ENCODE data around the gene UTF1. TPM values are rescaled to one million over a fixed set of nuclear protein-coding genes. Genes with fewer than 3 reads are reported as not detected.

UTF1 gene
- total RNA-seq, 1 donor from 2014 or later: not detected

DNA sequence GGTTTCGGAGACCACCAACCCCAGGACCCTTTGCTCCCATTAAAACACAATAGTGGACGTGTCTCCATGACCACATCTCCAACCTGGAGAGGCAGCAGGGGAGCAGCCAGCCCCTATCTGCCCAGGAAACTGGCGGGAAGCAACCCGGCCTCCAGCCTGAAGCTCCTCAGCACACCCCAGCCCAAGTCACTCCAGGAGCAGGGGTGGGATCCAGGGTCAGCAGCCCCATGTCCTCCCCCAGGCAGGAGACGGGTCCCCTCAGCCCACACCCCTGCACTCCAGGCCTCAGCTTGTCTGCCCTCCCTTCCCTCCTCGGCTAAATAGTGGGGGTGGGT, 46.0 kb downstream of the UTF1 start:
- peaks cover 2% of the 10 kb centered on the region for H3K4me1 Mint-ChIP-seq (ENCODE audit: low read depth)
- DNase-seq (ENCODE audit: low spot score): no peak
- H3K36me3 Mint-ChIP-seq (ENCODE audit: low read depth): peaks cover 1% of the 10 kb centered on the region
- TF ChIP-seq, protein P1, sequence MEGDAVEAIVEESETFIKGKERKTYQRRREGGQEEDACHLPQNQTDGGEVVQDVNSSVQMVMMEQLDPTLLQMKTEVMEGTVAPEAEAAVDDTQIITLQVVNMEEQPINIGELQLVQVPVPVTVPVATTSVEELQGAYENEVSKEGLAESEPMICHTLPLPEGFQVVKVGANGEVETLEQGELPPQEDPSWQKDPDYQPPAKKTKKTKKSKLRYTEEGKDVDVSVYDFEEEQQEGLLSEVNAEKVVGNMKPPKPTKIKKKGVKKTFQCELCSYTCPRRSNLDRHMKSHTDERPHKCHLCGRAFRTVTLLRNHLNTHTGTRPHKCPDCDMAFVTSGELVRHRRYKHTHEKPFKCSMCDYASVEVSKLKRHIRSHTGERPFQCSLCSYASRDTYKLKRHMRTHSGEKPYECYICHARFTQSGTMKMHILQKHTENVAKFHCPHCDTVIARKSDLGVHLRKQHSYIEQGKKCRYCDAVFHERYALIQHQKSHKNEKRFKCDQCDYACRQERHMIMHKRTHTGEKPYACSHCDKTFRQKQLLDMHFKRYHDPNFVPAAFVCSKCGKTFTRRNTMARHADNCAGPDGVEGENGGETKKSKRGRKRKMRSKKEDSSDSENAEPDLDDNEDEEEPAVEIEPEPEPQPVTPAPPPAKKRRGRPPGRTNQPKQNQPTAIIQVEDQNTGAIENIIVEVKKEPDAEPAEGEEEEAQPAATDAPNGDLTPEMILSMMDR (IDR thresholded peaks at IDR 0.05): no peak
- peaks cover 2% of the 10 kb centered on the region for H3K27me3 Mint-ChIP-seq (ENCODE audit: low read depth)
- no peak overlapping the region for H3K27ac Mint-ChIP-seq (ENCODE audit: unreplicated experiment)
- H3K9me3 Mint-ChIP-seq (ENCODE audit: low read depth): no peaks in the 10 kb centered on the region
- H3K4me3 Mint-ChIP-seq (ENCODE audit: unreplicated experiment): no peak overlapping the region

DNA sequence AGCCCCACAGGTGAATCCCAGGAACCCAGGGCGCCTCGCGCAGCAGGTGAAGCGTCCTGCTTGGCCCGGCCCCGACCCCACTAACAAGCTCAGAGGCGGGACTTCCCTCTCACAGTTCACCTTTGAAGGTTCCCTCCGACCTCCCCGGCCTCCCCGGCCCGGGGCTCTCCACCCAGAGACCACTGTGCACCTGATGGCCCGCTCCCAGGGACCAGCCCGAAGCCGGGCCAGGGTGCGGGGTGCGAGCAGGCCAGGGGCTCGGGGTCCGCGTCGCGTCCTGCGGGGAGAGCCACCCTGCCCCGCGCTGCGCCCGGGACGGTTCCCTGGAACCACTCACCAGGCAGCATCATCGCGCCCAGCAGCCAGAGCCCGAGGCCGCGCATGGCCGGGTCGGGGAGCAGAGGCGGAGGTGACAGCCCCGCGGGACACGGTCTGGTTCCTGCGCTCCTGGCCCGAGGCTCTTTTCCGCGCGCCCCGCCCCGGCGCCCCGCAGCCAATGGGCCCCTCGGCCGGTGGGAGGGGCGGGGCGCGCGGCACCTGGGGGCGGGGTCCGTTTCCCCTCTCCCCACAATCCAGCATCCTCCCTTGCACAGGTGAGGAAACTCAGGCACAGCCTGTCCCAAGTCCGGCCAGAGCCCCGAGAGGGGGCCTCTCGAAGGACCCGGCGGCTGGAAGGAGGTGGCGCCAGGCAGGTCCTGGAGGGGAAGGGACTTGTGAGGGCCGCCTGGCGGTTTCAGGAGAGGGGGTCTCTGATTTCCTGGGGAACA, 46.6 kb downstream of the UTF1 start, which contains the start of gene ADAM8:
TSS of gene ADAM8 (minus strand) at position 434 of the 767 bp plus-strand sequence. CDS start at position 383, 51 bp downstream.
- Mint-ChIP-seq H3K36me3 (ENCODE audit: low read depth) (peaks cover 1% of the 10 kb centered on the region), H3K9me3 (ENCODE audit: low read depth) (no peaks in the 10 kb centered on the region), H3K27me3 (ENCODE audit: low read depth) (peaks cover 2% of the 10 kb centered on the region), H3K4me1 (ENCODE audit: low read depth) (peaks cover 2% of the 10 kb centered on the region), H3K27ac (ENCODE audit: unreplicated experiment) (no peak within 1 kb of the TSS), H3K4me3 (ENCODE audit: unreplicated experiment) (no peak within 1 kb of the TSS)
- DNase-seq (ENCODE audit: low spot score): no peak
- TF ChIP-seq, protein P1 (IDR thresholded peaks at IDR 0.05): no peak

DNA sequence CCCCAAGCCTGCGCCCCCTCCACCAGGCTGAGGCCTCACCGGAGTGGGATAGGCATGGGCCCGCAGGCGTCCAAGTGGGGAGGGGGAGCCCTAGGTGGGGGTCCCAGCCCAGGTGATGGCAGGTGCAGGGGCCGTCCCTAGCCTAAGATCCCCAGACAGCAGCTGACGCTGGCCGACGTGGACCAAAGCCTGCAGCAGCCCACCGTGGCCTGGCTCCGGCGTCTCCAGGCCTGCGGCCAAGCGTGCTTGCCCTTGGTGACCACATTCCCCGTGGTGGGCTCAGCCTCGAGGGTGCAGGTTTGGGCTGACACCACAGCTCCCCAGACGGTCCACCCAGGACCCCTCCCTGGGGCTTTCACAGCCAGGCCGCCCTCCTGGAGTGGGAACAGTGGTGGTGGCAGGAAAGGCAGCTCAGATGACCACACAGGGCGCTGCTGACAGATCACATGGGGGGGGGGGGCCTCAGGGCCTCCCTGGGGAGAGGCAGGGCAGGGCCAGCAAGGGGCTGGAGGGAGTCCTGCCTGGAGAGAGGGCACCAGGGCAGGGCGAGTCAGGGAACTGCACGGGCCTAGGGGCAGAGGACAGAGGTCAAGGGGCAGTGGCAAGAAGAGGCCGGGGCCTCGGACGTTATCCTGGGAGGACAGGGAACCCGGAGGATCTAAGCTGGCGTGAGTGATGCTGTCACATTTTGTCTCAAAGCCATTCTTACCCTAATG, 47.4 kb downstream of the UTF1 start:
- peaks cover 2% of the 10 kb centered on the region for H3K27me3 Mint-ChIP-seq (ENCODE audit: low read depth)
- no peaks in the 10 kb centered on the region for H3K9me3 Mint-ChIP-seq (ENCODE audit: low read depth)
- H3K27ac Mint-ChIP-seq (ENCODE audit: unreplicated experiment): no peak overlapping the region
- peaks cover 7% of the 10 kb centered on the region for H3K36me3 Mint-ChIP-seq (ENCODE audit: low read depth)
- peaks cover 2% of the 10 kb centered on the region for H3K4me1 Mint-ChIP-seq (ENCODE audit: low read depth)
- DNase-seq (ENCODE audit: low spot score): no peak
- TF ChIP-seq, protein P1 (IDR thresholded peaks at IDR 0.05): no peak
- no peak overlapping the region for H3K4me3 Mint-ChIP-seq (ENCODE audit: unreplicated experiment)

DNA sequence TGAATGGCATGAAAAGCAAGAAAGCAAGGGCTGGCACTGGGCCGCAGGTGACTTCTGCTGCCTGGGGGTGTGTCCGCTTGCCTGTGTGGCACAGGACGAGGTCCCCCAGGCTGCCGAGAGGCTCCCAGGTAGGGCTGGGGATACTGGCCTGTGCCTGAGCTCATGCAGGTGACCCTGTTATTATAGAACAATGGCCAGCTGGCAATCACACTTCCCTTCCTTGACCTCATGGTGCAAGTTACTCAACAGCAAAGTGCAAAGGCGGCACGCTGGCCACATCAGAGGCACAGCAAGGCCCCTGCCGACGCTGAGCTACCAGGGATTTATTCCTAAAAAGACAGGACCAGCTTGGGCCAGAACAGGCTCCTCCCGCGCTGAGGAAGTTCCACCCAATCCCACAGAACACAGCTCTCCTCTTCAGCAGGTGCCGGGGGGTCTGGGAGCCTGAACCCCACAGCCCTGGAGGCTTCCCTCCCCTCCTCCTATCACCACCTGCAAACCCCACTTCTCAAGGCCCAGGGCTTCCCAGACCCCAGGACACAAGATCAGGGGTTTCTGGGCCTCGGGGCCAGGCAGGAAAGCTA, 48.1 kb downstream of the UTF1 start:
- Mint-ChIP-seq H3K27me3 (ENCODE audit: low read depth) (peaks cover 2% of the 10 kb centered on the region), H3K9me3 (ENCODE audit: low read depth) (no peaks in the 10 kb centered on the region), H3K36me3 (ENCODE audit: low read depth) (peaks cover 9% of the 10 kb centered on the region), H3K27ac (ENCODE audit: unreplicated experiment) (peak overlapping the region; percentile 27), H3K4me1 (ENCODE audit: low read depth) (peaks cover 2% of the 10 kb centered on the region), H3K4me3 (ENCODE audit: unreplicated experiment) (no peak overlapping the region)
- TF ChIP-seq, protein P1 (IDR thresholded peaks at IDR 0.05): no peak
- no peak for DNase-seq (ENCODE audit: low spot score)

DNA sequence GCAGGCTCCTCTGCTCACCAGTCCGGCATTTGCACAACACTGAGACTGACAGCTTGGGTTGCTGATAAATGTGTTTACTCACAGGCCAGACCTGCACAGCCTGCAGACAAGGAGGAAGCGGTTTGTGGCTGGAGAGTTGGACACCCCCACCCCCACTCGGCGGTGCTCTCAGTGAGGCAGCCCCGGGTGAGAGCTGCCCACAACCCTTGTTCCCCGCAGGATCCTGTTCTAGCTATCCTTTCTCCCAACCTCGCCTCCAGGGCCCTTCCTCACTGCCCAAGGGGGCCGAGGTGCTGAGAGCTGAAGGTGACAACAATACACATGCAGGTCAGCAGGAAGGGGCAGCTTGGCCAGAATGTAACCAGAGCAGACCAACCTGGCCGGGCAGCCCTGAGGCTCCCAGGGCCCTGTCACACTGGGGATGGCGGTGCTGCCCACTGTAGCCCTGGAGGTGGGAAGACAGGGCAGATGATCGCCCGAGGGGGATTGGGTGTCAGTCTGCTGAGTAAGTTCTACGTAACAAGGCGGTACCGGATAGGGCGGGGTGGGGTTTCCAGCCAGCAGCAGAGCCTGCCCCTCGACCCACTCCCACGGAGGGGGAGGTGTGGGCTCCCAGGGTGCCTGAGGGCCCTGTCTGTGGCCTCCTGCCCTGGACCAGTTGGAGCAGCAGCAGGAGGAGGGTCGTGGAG, 48.7 kb downstream of the UTF1 start:
- peaks cover 2% of the 10 kb centered on the region for H3K4me1 Mint-ChIP-seq (ENCODE audit: low read depth)
- H3K27ac Mint-ChIP-seq (ENCODE audit: unreplicated experiment): peak overlapping the region; percentile 27
- H3K27me3 Mint-ChIP-seq (ENCODE audit: low read depth): peaks cover 2% of the 10 kb centered on the region
- peaks cover 11% of the 10 kb centered on the region for H3K36me3 Mint-ChIP-seq (ENCODE audit: low read depth)
- TF ChIP-seq, protein P1 (IDR thresholded peaks at IDR 0.05): no peak
- no peak overlapping the region for H3K4me3 Mint-ChIP-seq (ENCODE audit: unreplicated experiment)
- DNase-seq (ENCODE audit: low spot score): no peak
- H3K9me3 Mint-ChIP-seq (ENCODE audit: low read depth): no peaks in the 10 kb centered on the region

Data from chondrocyte (in vitro differentiated cells).